Glutamatergic neuron (in vitro differentiated cells): ENCODE data around the gene SPON1. TPM values are rescaled to one million over a fixed set of nuclear protein-coding genes. Genes with fewer than 3 reads are reported as not detected.

Source experiments
- DNase-seq: peaks from one replicate; pipeline ENCODE4 v3.0.0; 2022
- H3K27ac Mint-ChIP-seq: one replicate; pipeline ENCODE4 v1.8.0; 2020; ENCODE audit warnings: mild to moderate bottlenecking, mixed read lengths, inconsistent platforms; ENCODE audit not compliant: unreplicated experiment
- H3K27me3 Mint-ChIP-seq: one replicate; pipeline ENCODE4 v1.8.0; 2020; ENCODE audit warnings: mild to moderate bottlenecking, moderate library complexity, mixed read lengths, inconsistent platforms; ENCODE audit not compliant: unreplicated experiment
- H3K36me3 Mint-ChIP-seq: one replicate; pipeline ENCODE4 v1.8.0; 2020; ENCODE audit warnings: mild to moderate bottlenecking, mixed read lengths, inconsistent platforms; ENCODE audit not compliant: unreplicated experiment
- H3K4me1 Mint-ChIP-seq: one replicate; pipeline ENCODE4 v1.8.0; 2020; ENCODE audit warnings: mild to moderate bottlenecking, low read depth, mixed read lengths, inconsistent platforms; ENCODE audit not compliant: unreplicated experiment
- H3K4me3 Mint-ChIP-seq: one replicate; pipeline ENCODE4 v1.8.0; 2020; ENCODE audit warnings: mild to moderate bottlenecking, mixed read lengths, inconsistent platforms; ENCODE audit not compliant: unreplicated experiment
- H3K9me3 Mint-ChIP-seq: one replicate; pipeline ENCODE4 v1.8.0; 2020; ENCODE audit warnings: mild to moderate bottlenecking, moderate library complexity, mixed read lengths, inconsistent platforms; ENCODE audit not compliant: unreplicated experiment
- total RNA-seq: library from RNA; stranded (reverse); fragmentation: NEBNext Ultra II Directional; extraction: Animal tissue kit (Norgen Biotek cat#: 25700); gene quantifications from one replicate; pipeline ENCODE4 v1.2.1, GENCODE V29; 2021; ENCODE audit not compliant: unreplicated experiment
- TF ChIP-seq, protein P1 (sequence below): fragments of 200-600 bp; sonication (generic); IDR thresholded peaks from one replicate; pipeline ENCODE4 v1.5.0; 2021; ENCODE audit not compliant: partially characterized antibody, unreplicated experiment

Gene SPON1
- total RNA-seq, 1 donor from 2014 or later, result 0.81 TPM

- H3K36me3 Mint-ChIP-seq, result peaks cover 10% of the 10 kb centered on the region
- peaks cover 2% of the 10 kb centered on the region for H3K9me3 Mint-ChIP-seq
- no peak overlapping the region for H3K27ac Mint-ChIP-seq
- H3K4me1 Mint-ChIP-seq, result peaks cover 3% of the 10 kb centered on the region
- TF ChIP-seq, protein P1, sequence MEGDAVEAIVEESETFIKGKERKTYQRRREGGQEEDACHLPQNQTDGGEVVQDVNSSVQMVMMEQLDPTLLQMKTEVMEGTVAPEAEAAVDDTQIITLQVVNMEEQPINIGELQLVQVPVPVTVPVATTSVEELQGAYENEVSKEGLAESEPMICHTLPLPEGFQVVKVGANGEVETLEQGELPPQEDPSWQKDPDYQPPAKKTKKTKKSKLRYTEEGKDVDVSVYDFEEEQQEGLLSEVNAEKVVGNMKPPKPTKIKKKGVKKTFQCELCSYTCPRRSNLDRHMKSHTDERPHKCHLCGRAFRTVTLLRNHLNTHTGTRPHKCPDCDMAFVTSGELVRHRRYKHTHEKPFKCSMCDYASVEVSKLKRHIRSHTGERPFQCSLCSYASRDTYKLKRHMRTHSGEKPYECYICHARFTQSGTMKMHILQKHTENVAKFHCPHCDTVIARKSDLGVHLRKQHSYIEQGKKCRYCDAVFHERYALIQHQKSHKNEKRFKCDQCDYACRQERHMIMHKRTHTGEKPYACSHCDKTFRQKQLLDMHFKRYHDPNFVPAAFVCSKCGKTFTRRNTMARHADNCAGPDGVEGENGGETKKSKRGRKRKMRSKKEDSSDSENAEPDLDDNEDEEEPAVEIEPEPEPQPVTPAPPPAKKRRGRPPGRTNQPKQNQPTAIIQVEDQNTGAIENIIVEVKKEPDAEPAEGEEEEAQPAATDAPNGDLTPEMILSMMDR, result no peak
- no peak overlapping the region for H3K4me3 Mint-ChIP-seq
- H3K27me3 Mint-ChIP-seq, result no peaks in the 10 kb centered on the region
- DNase-seq, result no peak
Measured at GRCh38 chr11:14127679-14128078, 165.2 kb downstream of the SPON1 start.

DNA sequence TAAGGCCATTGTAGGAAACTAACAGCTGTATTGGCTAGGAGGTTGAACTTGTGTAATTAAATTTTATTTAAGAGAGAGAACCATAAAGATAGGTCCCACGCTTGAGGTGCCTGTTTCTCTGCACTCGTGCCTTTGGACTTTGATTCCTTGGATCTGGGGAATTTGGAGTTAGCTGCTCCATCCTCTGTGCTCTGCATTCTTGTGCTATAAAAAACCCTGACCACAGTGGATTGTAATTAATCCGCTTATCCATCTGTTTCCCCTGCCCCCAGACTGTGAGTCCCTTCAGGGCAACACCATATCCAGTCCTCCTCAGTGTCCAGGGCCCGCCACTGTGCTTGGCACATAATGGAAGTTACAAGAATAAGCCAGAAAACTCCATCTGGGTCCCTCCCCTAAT, 169.8 kb downstream of the SPON1 start:
- Mint-ChIP-seq H3K27me3 (peaks cover 5% of the 10 kb centered on the region), H3K36me3 (peaks cover 10% of the 10 kb centered on the region), H3K27ac (no peak overlapping the region), H3K9me3 (peaks cover 1% of the 10 kb centered on the region), H3K4me3 (no peak overlapping the region), H3K4me1 (peaks cover 21% of the 10 kb centered on the region)
- TF ChIP-seq, protein P1, result no peak
- no peak for DNase-seq

GRCh38 chr11:14133381-14133780, 170.9 kb downstream of the SPON1 start:
- TF ChIP-seq, protein P1, result no peak
- H3K36me3 Mint-ChIP-seq, result peaks cover 5% of the 10 kb centered on the region
- H3K27ac Mint-ChIP-seq, result no peak overlapping the region
- no peak overlapping the region for H3K4me3 Mint-ChIP-seq
- DNase-seq, result no peak
- peaks cover 1% of the 10 kb centered on the region for H3K9me3 Mint-ChIP-seq
- H3K27me3 Mint-ChIP-seq, result peaks cover 5% of the 10 kb centered on the region
- peaks cover 21% of the 10 kb centered on the region for H3K4me1 Mint-ChIP-seq

GRCh38 chr11:14136561-14136960, 174.0 kb downstream of the SPON1 start:
- no peak for DNase-seq
- peaks cover 1% of the 10 kb centered on the region for H3K9me3 Mint-ChIP-seq
- H3K27me3 Mint-ChIP-seq, result peaks cover 7% of the 10 kb centered on the region
- peaks cover 21% of the 10 kb centered on the region for H3K4me1 Mint-ChIP-seq
- TF ChIP-seq, protein P1, result no peak
- H3K27ac Mint-ChIP-seq, result no peak overlapping the region
- H3K36me3 Mint-ChIP-seq, result no peaks in the 10 kb centered on the region
- H3K4me3 Mint-ChIP-seq, result no peak overlapping the region

- Mint-ChIP-seq H3K27ac (no peak overlapping the region), H3K9me3 (peaks cover 1% of the 10 kb centered on the region), H3K4me1 (peaks cover 21% of the 10 kb centered on the region), H3K27me3 (peaks cover 9% of the 10 kb centered on the region), H3K36me3 (no peaks in the 10 kb centered on the region), H3K4me3 (no peak overlapping the region)
- DNase-seq, result no peak
- TF ChIP-seq, protein P1, result no peak
Measured at GRCh38 chr11:14137284-14137683, 174.8 kb downstream of the SPON1 start.
